Vagina (tissue), 2 donors: ENCODE data around the gene ANKRD10. TPM values are rescaled to one million over a fixed set of nuclear protein-coding genes. Genes with fewer than 3 reads are reported as not detected.

ENCODE experiments used
- DNase-seq, 2 donors: peaks; one replicate each; pipeline ENCODE4 v3.0.0-alpha.2; 2017; ENCODE audit errors: extremely low spot score in 2 of 2
- H3K27ac ChIP-seq: fragments of 200-600 bp; sonication (generic); one replicate; pipeline ENCODE4 v1.5.1; 2019
- H3K27me3 ChIP-seq: fragments of 200-600 bp; sonication (generic); one replicate; pipeline ENCODE4 v1.5.1; 2019
- H3K36me3 ChIP-seq, 2 donors: fragments of 200-600 bp; sonication (generic); one replicate each; pipeline ENCODE4 v1.5.1; 2017 to 2019
- H3K4me1 ChIP-seq: fragments of 200-600 bp; sonication (generic); one replicate; pipeline ENCODE4 v1.5.1; 2019
- H3K4me3 ChIP-seq, 2 donors: fragments of 200-600 bp; sonication (generic); 1 replicate in 1 of 2; 2 replicates in 1 of 2; pipeline ENCODE4 v1.5.1; 2016 to 2019
- H3K9me3 ChIP-seq: fragments of 200-600 bp; sonication (generic); one replicate; pipeline ENCODE4 v1.5.1; 2019
- POLR2A ChIP-seq, 2 donors: fragments of 450-650 bp; IDR thresholded peaks; one replicate each; pipeline ENCODE4 v1.6.1; 2017; ENCODE audit warnings: antibody characterized with exemption in 2 of 2, mild to moderate bottlenecking in 2 of 2, moderate library complexity in 2 of 2
- POLR2AphosphoS5 ChIP-seq, 2 donors: sonication (generic); formaldehyde crosslinking; IDR thresholded peaks; one replicate each; pipeline ENCODE4 v1.9.0; 2017; ENCODE audit warnings: antibody characterized with exemption in 2 of 2, mild to moderate bottlenecking in 2 of 2, low read depth in 1 of 2; ENCODE audit not compliant: insufficient read depth in 1 of 2
- intact Hi-C: fragments of 100-400 bp; cut with DNase I; formaldehyde crosslinking; loops from one replicate; pipeline ENCODE4 v1.15.1; 2023
- total RNA-seq: library from RNA; depleted of rRNA; stranded (reverse); fragments of >200 nt; gene quantifications from one replicate; pipeline ENCODE4 v1.2.3, GENCODE V29; 2016
- TF ChIP-seq, protein P1 (sequence below), 3 experiments: fragments of 450-650 bp in 2 of 3; fragments of 200-600 bp in 1 of 3; sonication (generic) in 1 of 3; IDR thresholded peaks; one replicate each; pipeline ENCODE4 v1.5.1; 2017 to 2019; ENCODE audit warnings: antibody characterized with exemption in 3 of 3, mild to moderate bottlenecking in 2 of 3, moderate library complexity in 2 of 3

The ANKRD10 gene
- total RNA-seq, 1 donor from 2014 or later, result 114 TPM

DNA sequence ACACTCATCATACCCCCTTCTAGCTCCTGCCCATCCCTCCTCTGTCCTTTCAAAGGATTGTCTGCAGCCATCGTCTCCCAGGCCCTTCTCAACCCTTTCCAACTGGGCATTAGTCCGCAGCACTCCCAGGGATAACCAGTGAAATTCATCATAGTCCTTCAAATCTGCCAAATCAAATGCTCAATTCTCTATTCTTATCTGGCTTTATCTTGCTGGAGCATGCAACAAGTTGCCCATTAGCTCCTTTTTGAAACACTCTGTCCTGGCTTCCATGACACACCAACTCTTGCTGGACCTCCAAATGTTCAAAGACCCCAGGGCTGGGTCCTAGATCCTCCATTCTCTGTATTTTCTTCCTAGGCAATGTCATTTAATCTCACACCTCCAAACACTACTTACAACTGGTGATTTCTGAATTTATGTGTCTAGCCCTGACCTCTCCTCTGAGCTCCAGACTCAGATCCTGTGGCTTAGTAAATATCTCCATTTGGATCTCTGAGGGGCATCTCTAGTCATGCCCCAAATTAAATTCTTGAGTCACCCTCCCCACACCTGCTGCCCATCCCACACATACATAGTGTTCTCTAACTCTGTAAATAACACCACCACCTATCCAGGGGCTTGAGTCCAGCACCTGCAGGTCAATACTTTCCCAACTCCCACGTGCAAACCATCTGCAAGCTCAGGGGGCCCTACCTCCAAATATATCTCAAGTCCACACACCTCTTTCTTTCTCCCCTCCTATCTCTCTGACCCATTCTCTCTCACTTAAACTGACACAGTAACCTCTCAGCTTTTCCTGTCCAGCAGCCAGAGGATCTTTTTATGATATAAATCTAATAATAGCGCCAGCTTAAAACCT, 9.1 kb upstream of the ANKRD10 start:
- no peak overlapping the region for H3K27ac ChIP-seq
- no peaks in the 10 kb centered on the region for H3K36me3 ChIP-seq
- H3K4me1 ChIP-seq, result no peaks in the 10 kb centered on the region
- intact Hi-C loops, result no loop called here
- H3K9me3 ChIP-seq, result no peaks in the 10 kb centered on the region
- no peak for DNase-seq
- H3K4me3 ChIP-seq, result no peak overlapping the region
- TF ChIP-seq POLR2A (IDR thresholded peaks at IDR 0.05), result no peak
- TF ChIP-seq POLR2AphosphoS5 (IDR thresholded peaks at IDR 0.05; ENCODE audit: insufficient read depth in 1 of 2, low read depth in 1 of 2), result no peak
- TF ChIP-seq, protein P1, sequence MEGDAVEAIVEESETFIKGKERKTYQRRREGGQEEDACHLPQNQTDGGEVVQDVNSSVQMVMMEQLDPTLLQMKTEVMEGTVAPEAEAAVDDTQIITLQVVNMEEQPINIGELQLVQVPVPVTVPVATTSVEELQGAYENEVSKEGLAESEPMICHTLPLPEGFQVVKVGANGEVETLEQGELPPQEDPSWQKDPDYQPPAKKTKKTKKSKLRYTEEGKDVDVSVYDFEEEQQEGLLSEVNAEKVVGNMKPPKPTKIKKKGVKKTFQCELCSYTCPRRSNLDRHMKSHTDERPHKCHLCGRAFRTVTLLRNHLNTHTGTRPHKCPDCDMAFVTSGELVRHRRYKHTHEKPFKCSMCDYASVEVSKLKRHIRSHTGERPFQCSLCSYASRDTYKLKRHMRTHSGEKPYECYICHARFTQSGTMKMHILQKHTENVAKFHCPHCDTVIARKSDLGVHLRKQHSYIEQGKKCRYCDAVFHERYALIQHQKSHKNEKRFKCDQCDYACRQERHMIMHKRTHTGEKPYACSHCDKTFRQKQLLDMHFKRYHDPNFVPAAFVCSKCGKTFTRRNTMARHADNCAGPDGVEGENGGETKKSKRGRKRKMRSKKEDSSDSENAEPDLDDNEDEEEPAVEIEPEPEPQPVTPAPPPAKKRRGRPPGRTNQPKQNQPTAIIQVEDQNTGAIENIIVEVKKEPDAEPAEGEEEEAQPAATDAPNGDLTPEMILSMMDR (IDR thresholded peaks at IDR 0.05), result no peak
- no peaks in the 10 kb centered on the region for H3K27me3 ChIP-seq

DNA sequence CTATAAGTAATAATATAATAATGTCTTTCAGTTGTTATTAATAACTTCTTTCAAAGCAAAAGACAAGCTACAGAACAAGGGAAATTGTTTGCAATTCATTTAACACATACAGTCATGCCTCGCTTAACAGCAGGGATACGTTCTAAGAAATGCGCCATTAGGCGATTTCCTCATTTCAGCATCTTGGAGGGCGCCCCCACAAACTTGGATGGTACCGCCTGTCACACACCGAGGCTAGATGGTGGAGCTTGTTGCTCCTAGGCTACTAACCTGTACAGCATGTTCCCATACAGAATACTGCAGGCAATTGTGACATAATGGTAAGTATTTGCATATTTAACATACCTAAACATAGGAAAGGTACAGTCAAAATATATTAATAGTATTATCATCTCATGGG, 8.2 kb upstream of the ANKRD10 start:
- Histone ChIP-seq H3K9me3 (no peaks in the 10 kb centered on the region), H3K27ac (no peak overlapping the region), H3K4me3 (no peak overlapping the region), H3K4me1 (no peaks in the 10 kb centered on the region), H3K27me3 (no peaks in the 10 kb centered on the region), H3K36me3 (no peaks in the 10 kb centered on the region)
- DNase-seq, result no peak
- no peak for TF ChIP-seq POLR2A (IDR thresholded peaks at IDR 0.05)
- TF ChIP-seq, protein P1 (IDR thresholded peaks at IDR 0.05), result no peak
- no peak for TF ChIP-seq POLR2AphosphoS5 (IDR thresholded peaks at IDR 0.05; ENCODE audit: insufficient read depth in 1 of 2, low read depth in 1 of 2)
- intact Hi-C loops, result no loop called here

DNA sequence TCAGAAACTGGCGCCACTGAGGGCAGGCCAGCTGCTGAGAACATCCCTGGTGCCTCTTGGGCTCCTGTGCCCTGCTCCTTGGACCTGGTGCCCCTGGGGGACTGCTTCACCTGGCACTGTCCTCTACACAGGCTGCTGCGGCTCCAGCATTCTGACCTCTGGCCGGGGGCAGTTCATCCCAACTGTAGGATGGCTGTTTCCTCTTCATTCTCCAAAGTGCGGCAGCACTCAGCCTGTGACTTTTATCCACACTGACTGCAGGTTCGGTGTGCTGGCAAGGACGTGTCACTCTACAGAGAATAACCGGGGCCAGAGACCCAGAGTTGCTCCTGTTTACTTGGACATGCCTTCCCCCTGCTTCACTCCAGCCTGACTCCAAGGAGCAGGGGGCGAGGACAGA, 7.6 kb upstream of the ANKRD10 start:
- Histone ChIP-seq H3K27me3 (no peaks in the 10 kb centered on the region), H3K36me3 (no peaks in the 10 kb centered on the region), H3K27ac (no peak overlapping the region), H3K4me1 (no peaks in the 10 kb centered on the region), H3K4me3 (no peak overlapping the region), H3K9me3 (no peaks in the 10 kb centered on the region)
- intact Hi-C loops, result no loop called here
- TF ChIP-seq, protein P1 (IDR thresholded peaks at IDR 0.05), result no peak
- DNase-seq, result no peak

DNA sequence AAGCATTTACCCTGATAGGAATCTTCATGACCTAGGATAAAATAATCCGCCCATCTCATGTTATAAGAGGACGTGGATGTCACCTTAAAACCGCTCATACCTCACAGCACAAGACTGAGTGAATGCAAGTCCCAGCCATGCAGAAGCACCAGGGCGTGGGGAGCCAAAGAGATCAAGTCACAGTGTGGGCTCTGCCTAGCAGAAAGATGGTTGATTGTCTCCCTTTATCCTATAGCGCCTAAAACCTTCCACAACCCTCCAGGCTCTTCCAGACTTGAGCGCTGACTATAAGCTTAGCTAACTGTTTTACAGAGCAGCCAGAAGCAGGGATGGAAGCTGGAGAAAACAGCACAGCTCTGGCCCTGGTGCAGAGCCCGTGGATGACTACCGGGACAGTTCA, 6.8 kb upstream of the ANKRD10 start:
- Histone ChIP-seq H3K27ac (no peak overlapping the region), H3K9me3 (no peaks in the 10 kb centered on the region), H3K4me1 (peaks cover 1% of the 10 kb centered on the region), H3K4me3 (no peak overlapping the region), H3K36me3 (no peaks in the 10 kb centered on the region), H3K27me3 (no peaks in the 10 kb centered on the region)
- DNase-seq, result no peak
- intact Hi-C loops, result no loop called here
- TF ChIP-seq POLR2AphosphoS5 (IDR thresholded peaks at IDR 0.05; ENCODE audit: insufficient read depth in 1 of 2, low read depth in 1 of 2) (no peak), POLR2A (IDR thresholded peaks at IDR 0.05) (no peak)
- TF ChIP-seq, protein P1 (IDR thresholded peaks at IDR 0.05), result no peak

DNA sequence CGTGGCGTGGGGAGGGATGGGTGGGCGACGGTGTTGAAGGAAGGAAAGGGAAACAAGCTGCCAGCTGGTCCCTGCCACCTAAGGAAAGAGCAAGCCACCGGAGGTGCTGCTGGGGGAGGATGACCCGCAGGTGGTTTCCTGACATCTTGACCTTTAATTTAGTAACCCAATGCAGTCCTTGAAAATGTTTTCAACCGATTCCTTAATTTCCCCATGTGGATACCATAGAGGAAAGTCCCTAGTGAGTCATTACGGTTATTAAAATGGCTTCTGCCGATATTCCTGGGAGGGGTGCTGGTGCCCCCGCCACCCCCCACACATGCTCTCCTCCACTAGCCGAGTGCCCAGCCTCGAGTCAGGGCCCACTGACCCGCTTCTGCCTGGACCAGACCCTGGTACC, 6.3 kb upstream of the ANKRD10 start:
- H3K9me3 ChIP-seq, result no peaks in the 10 kb centered on the region
- no peaks in the 10 kb centered on the region for H3K27me3 ChIP-seq
- no peak for DNase-seq
- H3K4me3 ChIP-seq, result no peak overlapping the region
- no peaks in the 10 kb centered on the region for H3K36me3 ChIP-seq
- peaks cover 6% of the 10 kb centered on the region for H3K4me1 ChIP-seq
- intact Hi-C loops, result no loop called here
- TF ChIP-seq, protein P1 (IDR thresholded peaks at IDR 0.05), result no peak
- TF ChIP-seq POLR2AphosphoS5 (IDR thresholded peaks at IDR 0.05; ENCODE audit: insufficient read depth in 1 of 2, low read depth in 1 of 2), result no peak
- TF ChIP-seq POLR2A (IDR thresholded peaks at IDR 0.05), result no peak
- H3K27ac ChIP-seq, result no peak overlapping the region
